Activated T-helper 1 cell treated with anti-CD3 and anti-CD28 coated beads, Interleukin-2, amount 50 U/mL, for 16 hours (primary cell): ENCODE data around the gene AHR.
"Not testable (repeated sequence)": the region's sequence is repeated elsewhere in the genome, so short reads cannot be mapped to it uniquely, and the experiment has no call there.

ENCODE experiments used
- DNase-seq, 2 donors: peaks; one replicate each; pipeline ENCODE4 v3.0.0-alpha.2; 2020; ENCODE audit warnings: low read depth in 1 of 2, low spot score in 1 of 2

AHR gene

DNA sequence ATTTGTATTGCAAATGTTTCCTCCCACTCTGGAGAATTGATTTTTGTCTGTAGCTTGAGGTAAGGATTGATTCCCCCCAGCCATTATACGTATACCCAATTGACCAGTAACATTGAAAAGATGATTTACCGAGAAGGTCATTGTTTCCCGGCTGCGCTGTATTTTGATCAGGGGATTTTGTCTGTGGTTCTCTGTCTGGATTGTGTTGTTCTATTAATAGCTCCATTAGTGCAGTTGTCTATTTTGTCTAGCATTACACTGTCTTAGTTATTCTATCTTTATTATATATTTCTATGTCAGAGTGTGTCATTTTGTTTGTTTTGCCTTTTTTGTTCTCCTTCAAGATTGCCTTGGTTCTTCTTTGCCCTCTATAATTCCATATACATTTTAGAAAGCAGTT is 37.7 kb downstream of the AHR start:
- DNase-seq, result no peak

DNA sequence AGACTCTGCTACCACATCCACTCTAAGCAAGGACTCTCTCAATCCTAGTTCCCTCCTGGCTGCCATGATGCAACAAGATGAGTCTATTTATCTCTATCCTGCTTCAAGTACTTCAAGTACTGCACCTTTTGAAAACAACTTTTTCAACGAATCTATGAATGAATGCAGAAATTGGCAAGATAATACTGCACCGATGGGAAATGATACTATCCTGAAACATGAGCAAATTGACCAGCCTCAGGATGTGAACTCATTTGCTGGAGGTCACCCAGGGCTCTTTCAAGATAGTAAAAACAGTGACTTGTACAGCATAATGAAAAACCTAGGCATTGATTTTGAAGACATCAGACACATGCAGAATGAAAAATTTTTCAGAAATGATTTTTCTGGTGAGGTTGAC is 40.7 kb downstream of the AHR start:
- DNase-seq, result no peak

DNA sequence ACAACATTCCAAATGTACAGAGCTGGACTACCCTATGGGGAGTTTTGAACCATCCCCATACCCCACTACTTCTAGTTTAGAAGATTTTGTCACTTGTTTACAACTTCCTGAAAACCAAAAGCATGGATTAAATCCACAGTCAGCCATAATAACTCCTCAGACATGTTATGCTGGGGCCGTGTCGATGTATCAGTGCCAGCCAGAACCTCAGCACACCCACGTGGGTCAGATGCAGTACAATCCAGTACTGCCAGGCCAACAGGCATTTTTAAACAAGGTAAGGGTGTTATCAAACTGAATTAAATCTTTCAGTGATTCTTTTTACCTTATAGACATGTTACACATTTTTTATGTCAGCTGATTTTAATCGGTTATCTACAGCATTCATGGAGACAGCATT is 41.5 kb downstream of the AHR start:
- no peak for DNase-seq

DNA sequence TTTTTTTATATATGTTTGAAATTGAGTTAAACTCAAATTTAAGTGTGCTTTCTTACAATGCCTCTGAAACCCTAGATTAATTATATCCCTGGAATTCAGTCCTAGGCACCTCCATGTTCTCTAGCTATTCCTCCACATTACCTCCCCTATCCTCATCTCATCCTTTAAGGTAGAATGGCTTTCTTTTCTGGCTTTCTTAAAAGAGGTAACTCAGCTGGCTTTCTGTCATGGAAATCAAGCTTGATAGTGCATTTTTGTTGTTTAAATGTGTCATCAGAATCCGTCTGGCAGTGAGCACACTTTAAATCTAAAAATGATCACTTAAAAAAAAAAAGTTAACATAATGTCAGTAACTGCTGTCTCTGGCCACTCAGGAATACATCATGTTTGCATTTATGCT is 42.2 kb downstream of the AHR start:
- DNase-seq, result no peak

DNA sequence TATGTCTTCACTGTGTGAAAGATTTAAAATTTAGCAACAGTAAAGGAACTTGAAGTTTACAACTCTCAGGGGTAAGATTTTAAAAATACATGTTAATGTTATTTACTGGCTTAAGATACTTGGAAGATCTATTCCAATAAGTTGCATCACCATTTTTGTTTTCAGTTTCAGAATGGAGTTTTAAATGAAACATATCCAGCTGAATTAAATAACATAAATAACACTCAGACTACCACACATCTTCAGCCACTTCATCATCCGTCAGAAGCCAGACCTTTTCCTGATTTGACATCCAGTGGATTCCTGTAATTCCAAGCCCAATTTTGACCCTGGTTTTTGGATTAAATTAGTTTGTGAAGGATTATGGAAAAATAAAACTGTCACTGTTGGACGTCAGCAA is 44.3 kb downstream of the AHR start:
- no peak for DNase-seq

GRCh38 chr7:17347401-17347800 is 48.9 kb downstream of the AHR start:
- no peak for DNase-seq

- DNase-seq, result not testable (repeated sequence)
Measured at GRCh38 chr7:17348932-17349331, 50.5 kb downstream of the AHR start.

GRCh38 chr7:17350321-17350720 is 51.9 kb downstream of the AHR start:
- not testable (repeated sequence) for DNase-seq

DNA sequence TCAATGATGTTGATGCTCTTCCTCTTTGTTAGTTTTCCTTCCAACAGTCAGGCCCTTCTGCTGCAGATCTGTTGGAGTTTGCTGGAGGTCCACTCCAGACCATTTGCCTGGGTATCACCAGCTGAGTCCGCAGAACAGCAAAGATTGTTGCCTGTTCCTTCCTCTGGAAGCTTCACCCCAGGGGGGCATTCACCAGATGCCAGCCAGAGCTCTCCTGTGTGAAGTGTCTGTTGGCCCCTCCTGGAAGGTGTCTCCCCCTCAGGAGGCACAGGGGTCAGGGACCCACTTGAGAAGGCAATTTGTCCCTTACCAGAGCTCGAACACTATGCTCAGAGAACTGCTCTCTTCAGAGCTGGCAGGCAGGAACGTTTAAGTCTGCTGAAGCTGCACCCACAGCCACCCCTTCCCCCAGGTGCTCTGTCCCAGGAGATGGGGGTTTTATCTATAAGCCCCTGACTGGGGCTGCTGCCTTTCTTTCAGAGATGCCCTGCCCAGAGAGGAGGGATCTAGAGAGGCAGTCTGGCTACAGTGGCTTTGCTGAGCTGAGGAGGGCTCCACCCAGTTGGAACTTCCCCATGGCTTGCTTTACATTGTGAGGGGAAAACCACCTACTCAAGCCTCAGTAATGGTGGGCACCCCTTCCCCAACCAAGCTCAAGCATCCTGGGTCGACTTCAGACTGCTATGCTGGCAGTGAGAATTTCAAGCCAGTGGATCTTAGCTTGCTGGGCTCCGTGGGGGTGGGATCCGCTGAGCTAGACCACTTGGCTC is 55.4 kb downstream of the AHR start:
- not testable (repeated sequence) for DNase-seq

DNA sequence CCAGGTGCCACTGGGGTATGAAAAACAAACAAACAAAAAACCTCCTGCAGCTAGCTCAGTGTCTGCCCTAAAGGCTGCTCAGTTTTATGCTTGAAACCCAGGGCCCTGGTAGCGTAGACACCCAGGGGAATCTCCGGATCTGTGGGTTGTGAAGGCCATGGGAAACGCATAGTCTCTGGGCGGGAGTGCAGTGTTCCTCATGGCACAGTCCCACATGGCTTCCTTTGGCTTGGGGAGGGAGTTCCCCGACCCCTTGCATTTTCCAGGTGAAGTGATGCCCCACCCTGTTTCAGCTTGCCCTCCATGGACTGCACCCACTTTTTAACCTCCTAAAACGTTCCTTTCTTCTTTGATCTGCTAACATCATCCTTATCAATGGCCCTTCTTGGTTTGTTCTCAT is 56.0 kb downstream of the AHR start:
- no peak for DNase-seq

DNA sequence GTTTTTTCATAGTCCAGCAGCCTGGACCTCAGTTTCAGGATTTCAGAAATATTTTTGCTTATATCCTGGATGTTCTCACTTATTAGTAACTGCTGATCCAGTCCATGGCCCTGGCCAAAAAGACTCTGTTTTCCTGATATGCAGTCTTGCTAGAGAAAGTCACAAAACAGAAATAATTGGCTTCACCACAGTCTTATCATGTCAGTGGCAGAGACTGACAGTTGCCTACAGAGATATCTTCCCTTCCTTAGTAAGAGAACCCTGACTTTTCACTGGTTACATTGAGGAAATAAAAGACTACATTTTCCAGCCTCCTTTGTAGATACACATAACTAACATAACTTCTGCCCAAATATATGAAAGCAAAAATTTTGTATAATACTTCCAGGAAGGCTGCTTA is 56.6 kb downstream of the AHR start:
- DNase-seq, result no peak

- DNase-seq, result no peak
Measured at GRCh38 chr7:17357952-17358351, 59.5 kb downstream of the AHR start.

DNA sequence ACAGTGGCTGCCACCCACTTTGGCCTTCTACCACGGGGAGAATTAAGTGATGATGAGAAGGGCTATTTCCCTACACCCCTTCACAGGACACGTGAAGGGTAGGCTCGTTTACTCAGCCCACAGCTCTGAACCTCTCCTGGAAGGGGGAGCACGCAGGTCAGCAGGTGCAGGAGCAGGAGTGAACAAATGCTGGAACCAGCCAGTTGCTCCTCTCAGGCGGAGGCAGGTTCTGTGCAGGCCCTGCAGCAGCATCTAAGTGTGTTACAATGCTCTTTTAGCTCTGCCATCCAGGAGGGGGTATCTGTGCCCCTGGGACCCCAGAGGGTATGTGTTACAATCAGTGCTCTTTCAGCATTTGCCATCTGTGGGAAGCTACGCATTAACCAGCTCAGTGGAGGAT is 61.2 kb downstream of the AHR start:
- no peak for DNase-seq

DNA sequence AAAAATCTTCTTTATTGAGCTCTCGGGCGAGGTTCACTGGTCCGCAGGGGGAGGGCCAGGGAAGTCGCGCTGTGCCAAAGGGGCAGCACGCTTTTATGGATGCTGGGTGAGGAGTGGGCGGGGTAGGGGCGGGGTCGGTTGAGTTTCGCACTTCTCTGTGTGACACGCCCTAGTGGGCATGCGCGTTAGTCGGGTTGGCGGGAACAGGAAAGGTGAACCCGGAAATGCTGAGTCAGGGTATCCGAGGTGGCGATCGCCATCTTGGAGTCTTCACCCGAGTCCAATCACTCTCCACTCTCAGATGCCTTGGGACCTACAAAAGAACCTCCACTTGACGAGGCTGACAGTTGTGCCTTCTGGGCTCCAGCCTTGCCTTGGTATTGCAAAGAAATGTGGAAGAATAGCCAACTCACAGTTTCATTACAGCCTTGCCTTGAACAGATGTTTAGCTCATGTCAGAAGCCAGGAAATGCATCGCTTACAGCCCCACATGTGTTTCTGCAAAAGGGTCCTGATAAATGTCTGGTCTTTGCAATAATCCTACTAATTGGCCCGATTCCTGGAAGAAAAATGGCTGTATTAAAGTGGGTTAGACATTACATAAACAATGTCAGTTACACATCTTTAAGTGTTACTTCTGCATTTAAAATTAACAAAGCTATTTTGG is 64.1 kb downstream of the AHR start:
- no peak for DNase-seq

DNA sequence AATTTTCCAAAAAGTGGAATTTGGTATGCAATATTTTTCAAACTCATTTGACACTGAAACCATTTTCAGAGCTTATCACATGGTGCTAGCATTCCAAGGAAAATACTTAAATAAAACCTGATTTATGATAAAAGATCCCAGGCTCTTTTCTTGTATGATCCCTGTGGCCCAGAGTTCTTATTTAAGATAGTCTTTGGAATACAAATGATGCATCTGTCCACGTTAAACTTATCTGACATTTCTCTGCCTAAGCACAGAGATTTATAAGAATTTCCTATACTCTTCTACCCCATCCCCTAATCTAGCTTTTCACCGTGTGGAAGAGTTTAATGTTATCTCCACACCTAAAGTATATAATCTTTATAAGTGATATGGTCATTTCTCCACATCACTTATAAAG is 66.2 kb downstream of the AHR start:
- no peak for DNase-seq

GRCh38 chr7:17365775-17366174 is 67.3 kb downstream of the AHR start:
- no peak for DNase-seq

- DNase-seq, result no peak
Measured at GRCh38 chr7:17367502-17367901, 69.0 kb downstream of the AHR start.

DNA sequence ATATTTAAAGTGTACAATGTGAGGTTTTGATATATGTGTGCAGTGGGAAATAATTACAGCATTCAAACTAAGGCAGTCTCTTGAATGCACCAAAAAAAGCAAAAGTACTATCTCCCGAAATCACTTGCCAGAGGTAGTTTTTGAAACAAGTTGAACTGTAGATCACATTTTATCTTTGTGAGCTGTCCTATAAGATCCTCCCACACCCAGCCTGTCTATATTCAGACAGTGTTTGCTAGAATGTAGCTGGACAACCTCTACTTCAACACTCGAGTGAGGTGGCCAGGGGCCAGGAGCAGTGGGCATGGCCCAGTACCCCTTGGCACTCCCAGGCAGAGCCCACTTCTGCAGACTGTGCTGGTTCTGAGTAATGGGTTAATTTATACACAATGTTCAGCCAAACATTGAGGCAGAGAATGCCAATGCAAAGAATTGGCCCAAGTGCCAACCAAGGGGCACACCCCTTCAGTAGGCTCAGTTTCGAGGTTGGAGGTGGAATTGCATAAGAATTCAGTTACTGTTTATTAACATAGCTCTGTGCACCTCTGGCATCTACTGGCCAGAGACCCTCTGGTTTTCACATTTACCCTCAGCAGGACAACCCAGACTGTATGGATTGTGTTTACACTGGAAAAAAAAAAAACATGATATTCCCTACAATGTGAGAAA is 70.5 kb downstream of the AHR start:
- no peak for DNase-seq

GRCh38 chr7:17369691-17370426 is 71.4 kb downstream of the AHR start:
- no peak for DNase-seq

DNA sequence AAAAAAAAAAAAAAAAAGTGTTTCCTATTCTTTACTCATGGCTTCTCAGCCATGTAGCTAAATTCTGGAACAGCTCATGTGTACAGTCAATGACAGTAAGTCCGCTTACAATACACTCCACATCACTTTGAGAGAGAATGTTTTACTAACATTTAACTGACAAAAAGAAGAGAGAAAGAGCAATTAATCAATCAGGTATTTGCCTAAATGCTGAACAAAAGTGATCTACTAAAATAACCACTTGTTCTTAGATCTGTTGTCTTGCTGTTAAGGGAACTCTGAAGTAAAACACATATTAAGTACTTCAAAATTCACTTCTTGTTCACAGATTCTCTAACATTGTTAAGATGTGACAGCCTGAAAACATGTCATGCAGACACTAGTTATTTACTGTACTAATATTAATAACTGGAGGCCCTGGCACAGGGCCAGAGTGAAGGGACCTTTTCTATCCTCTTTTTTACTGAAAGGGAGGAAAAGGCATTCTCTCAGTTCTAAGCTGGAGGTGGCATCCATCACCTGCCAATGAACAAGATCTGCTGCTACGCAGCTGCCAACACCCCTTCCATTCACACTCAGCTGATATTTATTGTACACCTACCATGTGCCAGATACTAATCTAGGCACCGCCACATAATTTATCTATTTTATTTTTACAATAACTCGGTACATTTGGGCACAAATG is 72.6 kb downstream of the AHR start:
- DNase-seq, result no peak
